HL-60 (cell line): ENCODE measurements around the gene HOXB1.

Experiments used
- DNase-seq, 2 experiments: peaks; one replicate each; pipeline ENCODE4 v3.0.0-alpha.2; 2010 to 2020; ENCODE audit warnings: low read depth in 1 of 2, low spot score in 1 of 2
- H3K27ac ChIP-seq: fragments of 250-450 bp; sonication (Bioruptor Pico); replicated peaks from 2 replicates; pipeline ENCODE4 v1.5.1; 2020; ENCODE audit warnings: mild to moderate bottlenecking, moderate library complexity
- H3K27me3 ChIP-seq: fragments of 250-450 bp; sonication (Bioruptor Pico); 2 replicates; pipeline ENCODE4 v1.5.1; 2021; ENCODE audit warnings: mild to moderate bottlenecking, moderate library complexity; ENCODE audit not compliant: insufficient read depth, poor library complexity, severe bottlenecking
- H3K4me3 ChIP-seq: replicated peaks from 2 replicates; pipeline ENCODE4 v1.5.1; 2011; ENCODE audit warnings: mild to moderate bottlenecking, control low read depth, low read length; ENCODE audit not compliant: insufficient read depth
- CTCF ChIP-seq: IDR thresholded peaks from one replicate; pipeline ENCODE4 v1.5.1; 2011; ENCODE audit warnings: low read length, control low read depth, inconsistent platforms; ENCODE audit not compliant: insufficient read depth
- GABPA ChIP-seq: IDR thresholded peaks from 2 replicates; pipeline ENCODE4 v1.6.1; 2012; ENCODE audit warnings: low read depth
- POLR2AphosphoS5 ChIP-seq: IDR thresholded peaks from 2 replicates; pipeline ENCODE4 v1.6.1; 2012; ENCODE audit warnings: low read depth
- SPI1 ChIP-seq: IDR thresholded peaks from 2 replicates; pipeline ENCODE4 v1.6.1; 2012; ENCODE audit warnings: low read depth, mild to moderate bottlenecking, borderline replicate concordance
- TF ChIP-seq, protein P1 (sequence below): IDR thresholded peaks from 2 replicates; pipeline ENCODE4 v1.6.1; 2012; ENCODE audit warnings: low read depth; ENCODE audit not compliant: insufficient replicate concordance

HOXB1 gene

DNA sequence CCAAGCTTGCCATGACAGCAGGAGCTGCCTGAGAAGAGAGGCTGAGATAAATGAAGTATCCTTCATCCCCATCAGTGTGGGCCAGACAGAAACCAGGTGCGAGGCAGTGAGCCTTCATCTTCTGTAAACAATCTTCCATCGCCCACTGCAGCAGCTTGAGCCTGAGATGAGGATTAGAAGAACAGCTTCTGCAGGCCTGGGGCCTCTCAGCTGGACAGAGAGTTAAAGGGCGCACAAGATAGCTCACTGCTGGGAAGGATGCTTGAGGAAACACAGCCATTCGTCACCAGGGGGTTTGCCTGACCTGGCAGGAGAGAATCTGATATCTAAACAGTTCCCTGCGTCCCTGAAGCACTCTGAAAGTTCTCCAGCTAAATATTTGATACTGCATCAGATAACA lies 27.1 kb downstream of the HOXB1 start:
- DNase-seq: no peak
- TF ChIP-seq, protein P1, sequence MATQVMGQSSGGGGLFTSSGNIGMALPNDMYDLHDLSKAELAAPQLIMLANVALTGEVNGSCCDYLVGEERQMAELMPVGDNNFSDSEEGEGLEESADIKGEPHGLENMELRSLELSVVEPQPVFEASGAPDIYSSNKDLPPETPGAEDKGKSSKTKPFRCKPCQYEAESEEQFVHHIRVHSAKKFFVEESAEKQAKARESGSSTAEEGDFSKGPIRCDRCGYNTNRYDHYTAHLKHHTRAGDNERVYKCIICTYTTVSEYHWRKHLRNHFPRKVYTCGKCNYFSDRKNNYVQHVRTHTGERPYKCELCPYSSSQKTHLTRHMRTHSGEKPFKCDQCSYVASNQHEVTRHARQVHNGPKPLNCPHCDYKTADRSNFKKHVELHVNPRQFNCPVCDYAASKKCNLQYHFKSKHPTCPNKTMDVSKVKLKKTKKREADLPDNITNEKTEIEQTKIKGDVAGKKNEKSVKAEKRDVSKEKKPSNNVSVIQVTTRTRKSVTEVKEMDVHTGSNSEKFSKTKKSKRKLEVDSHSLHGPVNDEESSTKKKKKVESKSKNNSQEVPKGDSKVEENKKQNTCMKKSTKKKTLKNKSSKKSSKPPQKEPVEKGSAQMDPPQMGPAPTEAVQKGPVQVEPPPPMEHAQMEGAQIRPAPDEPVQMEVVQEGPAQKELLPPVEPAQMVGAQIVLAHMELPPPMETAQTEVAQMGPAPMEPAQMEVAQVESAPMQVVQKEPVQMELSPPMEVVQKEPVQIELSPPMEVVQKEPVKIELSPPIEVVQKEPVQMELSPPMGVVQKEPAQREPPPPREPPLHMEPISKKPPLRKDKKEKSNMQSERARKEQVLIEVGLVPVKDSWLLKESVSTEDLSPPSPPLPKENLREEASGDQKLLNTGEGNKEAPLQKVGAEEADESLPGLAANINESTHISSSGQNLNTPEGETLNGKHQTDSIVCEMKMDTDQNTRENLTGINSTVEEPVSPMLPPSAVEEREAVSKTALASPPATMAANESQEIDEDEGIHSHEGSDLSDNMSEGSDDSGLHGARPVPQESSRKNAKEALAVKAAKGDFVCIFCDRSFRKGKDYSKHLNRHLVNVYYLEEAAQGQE: no peak
- TF ChIP-seq POLR2AphosphoS5: no peak
- no peak for TF ChIP-seq SPI1
- TF ChIP-seq CTCF: no peak
- no peak for TF ChIP-seq GABPA
- H3K27ac ChIP-seq: no peak overlapping the region
- peaks cover 15% of the 10 kb centered on the region for H3K27me3 ChIP-seq
- H3K4me3 ChIP-seq: no peak overlapping the region

GRCh38 chr17:48502901-48503300 lies 27.9 kb downstream of the HOXB1 start:
- DNase-seq: no peak
- no peak overlapping the region for H3K4me3 ChIP-seq
- no peak overlapping the region for H3K27ac ChIP-seq
- TF ChIP-seq, protein P1: no peak
- TF ChIP-seq POLR2AphosphoS5 (no peak), SPI1 (no peak), CTCF (no peak), GABPA (no peak)
- H3K27me3 ChIP-seq: peaks cover 17% of the 10 kb centered on the region

DNA sequence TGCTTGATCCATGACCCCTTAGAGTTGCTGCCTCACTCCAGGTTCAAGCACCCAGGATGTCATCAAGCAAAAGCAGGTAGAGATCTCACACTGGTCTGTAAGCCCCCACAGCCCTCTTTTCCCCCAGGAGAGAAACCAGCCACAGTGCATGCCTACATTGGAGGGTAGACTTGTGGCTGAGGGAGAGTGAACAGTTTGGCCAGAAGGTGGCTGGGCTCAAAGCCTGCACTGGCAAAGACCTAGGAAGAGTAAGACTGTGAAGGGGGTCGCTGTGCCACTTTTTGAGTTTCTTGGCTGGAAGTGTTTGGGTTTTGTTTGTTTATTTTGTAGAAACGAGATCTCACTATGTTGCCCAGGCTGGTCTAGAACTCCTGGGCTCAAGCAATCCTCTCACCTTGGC lies 28.5 kb downstream of the HOXB1 start:
- peaks cover 17% of the 10 kb centered on the region for H3K27me3 ChIP-seq
- TF ChIP-seq CTCF (no peak), SPI1 (no peak), GABPA (no peak), POLR2AphosphoS5 (no peak)
- TF ChIP-seq, protein P1: no peak

More for the DNA sequence above, 28.5 kb downstream of the HOXB1 start:
- H3K27ac ChIP-seq: no peak overlapping the region
- no peak for DNase-seq
- H3K4me3 ChIP-seq: no peak overlapping the region
